HG02642 (cell line): ENCODE data around the gene EGFL8.
A peak's percentile ranks its signal among the peaks of the same experiment; 100 is the strongest.

ENCODE experiments used
- ATAC-seq: cut with Tn5 transposase; IDR thresholded peaks from one replicate; pipeline ENCODE4 v1.9.1; 2021; ENCODE audit warnings: mild to moderate bottlenecking; ENCODE audit not compliant: unreplicated experiment, poor library complexity

The EGFL8 gene

DNA sequence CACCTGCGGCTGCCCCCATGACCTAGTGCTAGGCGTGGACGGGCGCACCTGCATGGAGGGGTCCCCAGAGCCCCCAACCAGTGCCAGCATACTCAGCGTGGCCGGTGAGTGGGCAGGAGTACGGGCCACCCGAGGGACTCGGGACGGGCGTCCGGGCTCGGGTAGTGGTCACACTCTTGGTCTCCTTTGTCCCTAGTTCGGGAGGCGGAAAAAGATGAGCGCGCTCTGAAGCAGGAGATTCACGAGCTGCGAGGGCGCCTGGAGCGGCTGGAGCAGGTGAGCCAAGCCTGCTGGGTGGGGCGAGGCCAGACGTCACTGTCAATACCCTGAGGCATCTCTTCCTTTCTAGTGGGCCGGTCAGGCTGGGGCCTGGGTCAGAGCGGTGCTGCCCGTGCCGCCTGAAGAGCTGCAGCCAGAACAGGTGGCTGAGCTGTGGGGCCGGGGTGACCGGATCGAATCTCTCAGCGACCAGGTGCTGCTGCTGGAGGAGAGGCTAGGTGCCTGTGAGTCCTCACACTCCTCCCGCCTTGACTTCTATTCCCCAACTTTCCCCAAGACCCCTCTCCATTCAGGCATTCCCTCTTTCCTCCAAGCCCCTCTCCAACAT lies 2.9 kb downstream of the EGFL8 start:
- no peak for ATAC-seq

DNA sequence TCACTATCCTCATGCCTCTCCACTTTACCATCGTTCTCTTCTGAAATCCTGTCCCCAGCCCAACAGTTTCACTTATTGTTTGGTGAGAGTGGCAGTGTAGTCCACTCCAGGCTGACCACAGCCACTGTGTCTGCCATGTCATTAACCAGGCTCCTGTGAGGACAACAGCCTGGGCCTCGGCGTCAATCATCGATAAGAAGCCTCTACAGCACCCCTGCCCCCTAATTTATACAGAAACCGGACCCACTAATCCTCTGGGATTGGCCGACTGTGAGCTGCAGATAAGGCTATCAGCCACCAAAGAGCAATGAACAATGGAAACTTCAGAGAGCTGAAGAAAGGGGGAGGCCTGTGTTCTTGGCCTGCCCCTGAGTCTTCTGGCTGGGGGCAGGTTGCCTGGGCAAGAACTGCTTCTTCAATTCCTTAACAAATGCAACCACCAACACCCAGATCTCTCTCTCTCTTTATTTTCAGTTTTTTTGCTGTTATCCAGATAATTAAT lies 3.4 kb downstream of the EGFL8 start:
- no peak for ATAC-seq

DNA sequence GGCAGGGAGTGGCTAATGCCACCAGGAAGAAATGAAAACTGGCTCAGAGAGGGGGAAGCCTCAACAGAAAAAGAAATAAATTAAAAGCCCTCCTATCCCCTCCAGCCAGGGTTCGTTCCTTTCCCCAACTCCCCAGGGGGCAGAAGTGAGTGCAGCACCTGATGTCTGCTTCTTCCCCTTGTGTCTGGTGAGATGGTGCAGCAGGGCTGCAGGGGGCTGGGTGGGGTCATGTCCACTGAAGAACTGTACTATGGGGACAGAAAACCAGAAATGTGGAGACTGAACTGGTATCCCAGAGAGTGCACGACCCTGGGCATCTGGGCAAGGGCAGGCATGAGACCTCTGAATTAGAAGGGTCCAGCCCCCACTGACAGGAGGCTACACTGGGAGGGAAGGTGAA lies 4.0 kb downstream of the EGFL8 start:
- no peak for ATAC-seq

DNA sequence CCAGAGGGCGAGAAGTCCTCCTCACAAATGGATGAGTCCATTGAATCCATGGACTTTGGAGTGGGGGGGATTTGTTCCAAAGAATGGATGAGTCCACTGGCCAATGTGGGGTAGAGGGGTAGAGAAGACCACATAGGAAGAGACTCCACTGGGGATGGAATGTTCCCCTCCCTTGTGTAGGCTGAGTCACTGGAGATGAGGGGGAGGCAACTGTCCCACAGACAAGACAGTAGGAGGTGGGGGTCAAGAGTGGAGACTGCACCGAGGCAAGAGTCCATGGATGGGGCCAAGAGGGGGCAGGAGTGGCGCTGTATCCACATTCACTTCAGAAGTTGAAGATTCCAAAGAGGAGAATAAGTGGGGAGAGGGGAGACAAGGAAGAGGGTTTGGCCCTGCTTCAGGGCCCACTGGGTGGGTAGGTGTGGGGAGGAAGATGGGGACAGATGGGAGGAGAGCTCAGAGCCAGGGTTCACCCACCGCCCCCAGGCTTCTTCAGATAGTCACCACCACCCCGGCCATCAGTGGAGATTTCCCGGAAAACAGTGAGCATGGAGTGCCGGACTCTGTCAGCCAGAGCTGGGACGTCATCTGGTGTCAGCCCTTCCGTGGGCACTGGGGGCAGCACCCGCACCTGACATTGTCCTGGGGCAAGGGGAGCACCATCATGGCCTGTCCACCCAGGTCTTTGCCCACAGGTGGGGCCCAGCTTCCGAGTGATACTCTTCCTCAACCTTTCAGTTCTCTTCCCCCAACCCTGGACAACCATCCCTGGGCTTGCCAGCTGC lies 4.6 kb downstream of the EGFL8 start:
- ATAC-seq = no peak

DNA sequence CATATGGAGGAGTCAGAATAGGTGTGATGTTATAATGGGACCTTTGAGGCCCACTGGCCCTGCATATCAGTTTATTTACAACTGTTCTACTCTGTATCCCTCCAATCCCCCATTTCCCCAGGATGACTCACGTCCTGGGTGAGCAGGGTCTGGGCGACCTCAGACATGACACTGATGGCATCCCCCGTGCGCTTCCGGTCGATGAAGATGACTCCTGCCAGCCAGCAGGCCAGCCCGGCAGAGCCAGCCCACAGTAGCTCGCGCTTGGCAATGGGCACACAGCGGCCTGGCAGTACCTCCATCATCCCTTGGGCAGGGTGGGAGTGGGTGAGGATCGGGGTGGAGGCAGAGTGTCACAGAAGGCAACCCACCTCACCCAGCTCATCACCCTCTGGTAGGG lies 5.9 kb downstream of the EGFL8 start:
- ATAC-seq = no peak

DNA sequence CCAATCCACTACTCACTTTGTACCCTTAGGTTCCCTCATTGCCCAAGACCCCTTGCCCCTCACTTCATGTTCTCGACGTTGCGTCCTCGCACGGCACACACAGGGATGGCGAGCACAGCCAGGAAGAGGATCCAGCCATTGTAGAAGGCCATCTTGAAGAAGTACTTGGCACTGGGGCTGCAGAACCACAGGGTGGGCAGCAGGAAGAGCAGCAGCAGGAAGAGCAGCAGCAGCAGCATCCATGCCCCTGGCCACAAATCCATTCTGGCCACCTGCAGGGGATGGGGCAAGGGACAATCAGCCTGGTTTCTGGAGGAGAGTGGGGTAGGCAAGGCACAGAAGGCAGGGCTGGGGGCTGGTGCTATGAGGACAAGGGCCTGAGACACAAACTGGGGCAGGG lies 6.8 kb downstream of the EGFL8 start:
- ATAC-seq = no peak

DNA sequence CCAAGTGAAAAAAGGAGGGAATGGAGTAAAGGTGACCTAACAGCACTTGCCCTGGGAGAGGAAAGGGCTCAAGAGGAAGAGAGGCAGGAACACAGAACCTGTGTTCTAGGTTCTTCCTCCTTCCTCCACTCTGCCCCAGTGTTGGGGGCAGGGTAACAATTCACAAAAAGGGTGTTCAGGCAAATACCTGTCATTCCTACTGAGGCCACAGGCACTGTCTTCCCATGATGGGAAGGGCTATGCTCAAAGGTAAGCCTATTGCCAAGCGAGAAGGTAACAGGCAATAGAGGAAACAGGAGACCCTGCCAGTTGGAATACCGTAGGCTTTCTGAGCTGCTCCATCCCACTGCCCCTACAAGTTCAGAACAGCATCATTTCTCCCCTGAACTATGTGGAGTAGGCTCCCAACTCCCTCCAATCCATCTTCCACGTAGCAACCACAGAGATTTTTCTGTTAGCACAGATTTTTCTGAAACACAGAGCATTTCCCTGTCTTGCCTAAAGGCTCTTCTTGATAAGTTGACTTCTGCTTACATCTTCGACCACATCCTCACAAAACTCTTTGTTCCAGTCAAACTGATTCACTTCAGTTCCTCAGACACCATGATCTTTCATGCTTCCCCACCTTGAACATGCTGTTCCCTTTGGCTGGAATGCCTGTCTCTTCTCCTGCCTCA lies 8.8 kb downstream of the EGFL8 start:
- ATAC-seq = no peak

DNA sequence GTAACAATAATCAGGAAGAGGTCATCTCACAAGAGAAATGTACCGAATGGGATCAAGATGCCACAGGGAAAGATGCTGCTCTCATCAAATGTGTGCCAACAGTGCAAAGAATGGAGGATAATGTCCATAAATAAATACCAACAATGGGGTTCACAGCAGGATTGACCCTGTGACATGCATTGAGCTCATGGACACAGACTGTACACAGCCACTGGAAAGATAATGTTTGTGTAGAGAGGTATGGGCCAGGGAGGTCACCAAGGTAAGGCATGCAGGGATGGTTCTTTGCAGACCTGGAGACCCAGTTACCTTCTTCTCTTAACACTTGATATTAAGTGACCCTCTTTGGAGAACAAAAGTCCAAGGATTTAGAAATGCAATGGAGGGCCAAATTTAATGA lies 10.0 kb downstream of the EGFL8 start:
- ATAC-seq = no peak

DNA sequence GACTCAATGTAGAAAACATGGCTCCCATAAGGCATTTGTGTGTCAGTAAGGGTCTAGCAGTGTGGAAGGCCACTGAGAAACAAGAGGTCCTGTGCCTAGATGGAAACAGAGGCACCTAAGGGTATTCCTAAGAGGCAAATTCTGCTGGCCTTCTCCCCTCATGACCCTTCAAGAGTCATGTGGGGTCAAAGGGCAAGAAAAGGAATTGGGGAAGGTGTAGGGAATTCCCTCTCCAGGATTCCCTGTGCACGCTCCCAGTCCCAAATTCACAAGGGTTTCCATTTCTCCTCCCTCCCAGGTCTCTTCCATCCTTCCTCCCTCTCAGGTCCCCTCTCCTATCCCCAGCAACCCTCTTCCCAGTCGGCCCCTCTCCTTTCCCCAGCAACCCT lies 10.9 kb downstream of the EGFL8 start:
- no peak for ATAC-seq

DNA sequence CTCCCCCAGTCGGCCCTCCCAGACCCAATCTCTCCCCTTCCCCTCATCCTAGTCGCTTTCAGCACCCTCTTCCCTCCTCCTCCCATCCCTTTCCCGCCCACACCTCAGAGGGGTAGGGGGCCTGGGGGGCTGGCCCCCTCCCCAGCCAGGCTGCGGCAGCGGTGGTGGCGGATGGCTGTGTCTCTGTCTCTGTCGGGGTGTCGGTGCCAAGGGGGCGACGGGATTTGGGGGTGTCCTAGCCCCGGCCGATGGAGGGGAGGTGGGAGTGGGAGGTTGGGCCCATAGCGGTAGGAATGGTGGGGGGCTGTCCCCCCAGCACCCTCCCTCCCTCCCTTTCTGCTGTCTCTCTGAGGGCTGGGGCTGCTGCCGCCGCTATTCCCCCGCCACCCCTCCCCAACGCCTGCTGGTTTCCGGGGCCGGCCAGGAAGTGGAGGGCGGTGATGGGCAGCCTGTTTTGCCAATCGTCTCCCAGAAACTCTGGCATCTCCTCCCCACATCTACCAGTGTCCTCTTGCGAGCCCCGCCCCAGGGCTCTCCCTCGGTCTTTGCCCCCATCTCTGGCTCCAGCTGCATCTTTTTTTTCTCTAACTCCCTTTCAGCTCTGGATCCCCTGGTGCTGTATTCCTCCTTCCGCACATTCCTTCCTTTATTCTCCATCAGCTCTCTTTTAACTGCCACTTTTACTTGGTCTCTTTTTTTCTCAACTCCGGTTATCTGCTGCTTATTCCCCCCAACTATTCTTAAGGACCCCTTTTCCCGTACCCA lies 11.5 kb downstream of the EGFL8 start, which contains the start of gene AGPAT1:
AGPAT1 (minus strand) TSS at position 374 of the 765 bp plus-strand sequence. CDS start 4,588 bp downstream, outside the sequence.
- ATAC-seq = peak; percentile 46

DNA sequence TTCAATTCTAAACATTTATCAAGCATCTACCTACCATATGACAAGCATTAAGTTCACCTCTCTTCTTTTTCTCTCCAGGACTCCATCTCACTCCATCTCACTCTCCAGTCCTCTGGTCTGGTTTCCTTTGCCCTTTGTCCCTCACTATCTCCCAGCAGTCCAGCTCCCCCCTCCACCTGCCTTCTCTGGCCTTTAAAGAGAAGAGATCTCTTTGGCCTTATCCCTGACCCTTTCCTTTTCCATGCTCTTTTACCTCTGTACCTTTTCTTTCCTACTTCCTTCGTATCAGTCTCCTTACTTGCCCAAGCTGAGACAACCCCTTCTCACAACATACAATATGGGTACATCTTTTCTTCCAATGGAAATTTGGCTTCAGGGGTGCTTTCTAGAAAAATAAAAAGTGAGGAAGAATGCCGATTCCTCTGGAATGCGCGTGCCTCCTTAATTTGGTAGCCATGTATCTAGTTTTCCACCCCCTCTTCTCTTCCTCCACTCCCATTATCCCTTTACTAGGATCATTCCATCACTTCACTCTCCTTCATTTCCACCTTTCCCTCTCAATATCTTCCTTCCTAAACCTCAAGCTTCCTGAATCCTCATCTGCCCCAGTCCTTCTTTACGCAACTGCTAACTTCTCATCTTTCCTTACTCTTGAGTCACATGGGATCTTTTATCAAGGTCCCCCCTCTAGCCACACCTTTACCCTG lies 12.2 kb downstream of the EGFL8 start:
- no peak for ATAC-seq

DNA sequence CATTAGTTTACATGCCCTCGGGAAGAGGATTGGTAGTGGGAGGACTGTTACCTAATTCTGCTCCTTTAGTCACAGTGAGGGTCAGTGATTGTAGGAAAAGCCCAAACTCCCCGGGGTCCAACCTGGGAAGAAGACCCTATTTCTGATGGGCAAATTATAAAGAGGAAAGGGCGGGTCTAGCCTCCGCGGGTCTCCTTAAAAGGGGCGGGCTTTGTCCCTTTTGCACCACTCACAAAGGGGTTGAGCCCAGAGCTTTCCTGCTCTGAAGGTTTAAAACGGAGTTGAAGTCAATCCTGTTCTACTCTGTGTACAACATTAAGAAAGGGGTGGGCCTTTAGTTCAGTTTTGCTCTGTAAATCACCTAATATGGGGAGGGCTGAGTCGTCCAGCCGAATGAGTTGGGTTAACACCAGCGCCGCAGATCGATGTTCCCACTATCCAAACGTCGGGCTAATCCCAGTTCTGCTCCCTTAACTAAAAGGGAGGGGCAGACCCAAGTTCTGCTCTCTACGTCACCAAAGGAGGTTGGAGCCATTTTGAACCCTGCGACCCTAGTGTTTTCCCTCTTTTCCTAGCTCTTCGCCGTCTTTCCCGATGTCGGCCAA lies 12.9 kb downstream of the EGFL8 start:
- ATAC-seq = peak; percentile 1

DNA sequence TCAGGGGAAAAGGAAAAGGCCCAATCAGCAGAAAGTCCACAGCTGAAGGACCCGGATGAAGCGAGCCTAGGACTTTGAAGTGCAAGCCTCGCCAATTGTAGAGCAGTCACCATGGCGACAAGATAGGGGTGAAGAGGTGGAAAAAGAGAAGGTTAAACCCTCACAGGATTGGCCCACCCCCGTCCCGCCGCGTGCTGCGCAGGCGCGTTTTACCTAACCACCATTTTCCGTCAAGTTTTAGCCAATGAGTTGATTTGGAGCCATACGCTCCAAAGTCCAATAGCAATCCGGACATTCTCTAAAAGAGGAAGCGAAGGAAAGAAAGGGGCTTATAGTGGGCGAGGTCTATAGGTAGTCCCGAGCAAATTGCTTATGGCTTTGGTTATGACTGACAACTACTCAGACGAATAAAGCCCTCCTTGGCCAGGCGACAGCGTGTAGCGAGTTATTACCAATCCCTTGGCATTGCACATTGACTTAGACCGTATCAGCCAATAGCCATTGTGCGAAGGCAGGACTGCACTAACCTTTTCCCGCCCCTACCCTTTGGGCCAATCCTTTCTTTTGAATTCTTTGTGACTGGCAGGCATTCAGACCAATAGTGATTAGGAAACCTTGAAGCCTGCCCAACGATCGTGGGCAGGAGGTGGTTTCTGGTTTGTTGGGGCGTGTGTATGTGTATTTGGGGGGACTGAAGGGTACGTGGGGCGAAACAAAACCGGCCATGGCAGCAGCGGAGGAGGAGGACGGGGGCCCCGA lies 13.6 kb downstream of the EGFL8 start, which contains the start of gene RNF5:
RNF5 (plus strand) TSS at position 618 of the 759 bp plus-strand sequence; CDS start at position 725, 107 bp downstream.
- ATAC-seq = peak; percentile 79

DNA sequence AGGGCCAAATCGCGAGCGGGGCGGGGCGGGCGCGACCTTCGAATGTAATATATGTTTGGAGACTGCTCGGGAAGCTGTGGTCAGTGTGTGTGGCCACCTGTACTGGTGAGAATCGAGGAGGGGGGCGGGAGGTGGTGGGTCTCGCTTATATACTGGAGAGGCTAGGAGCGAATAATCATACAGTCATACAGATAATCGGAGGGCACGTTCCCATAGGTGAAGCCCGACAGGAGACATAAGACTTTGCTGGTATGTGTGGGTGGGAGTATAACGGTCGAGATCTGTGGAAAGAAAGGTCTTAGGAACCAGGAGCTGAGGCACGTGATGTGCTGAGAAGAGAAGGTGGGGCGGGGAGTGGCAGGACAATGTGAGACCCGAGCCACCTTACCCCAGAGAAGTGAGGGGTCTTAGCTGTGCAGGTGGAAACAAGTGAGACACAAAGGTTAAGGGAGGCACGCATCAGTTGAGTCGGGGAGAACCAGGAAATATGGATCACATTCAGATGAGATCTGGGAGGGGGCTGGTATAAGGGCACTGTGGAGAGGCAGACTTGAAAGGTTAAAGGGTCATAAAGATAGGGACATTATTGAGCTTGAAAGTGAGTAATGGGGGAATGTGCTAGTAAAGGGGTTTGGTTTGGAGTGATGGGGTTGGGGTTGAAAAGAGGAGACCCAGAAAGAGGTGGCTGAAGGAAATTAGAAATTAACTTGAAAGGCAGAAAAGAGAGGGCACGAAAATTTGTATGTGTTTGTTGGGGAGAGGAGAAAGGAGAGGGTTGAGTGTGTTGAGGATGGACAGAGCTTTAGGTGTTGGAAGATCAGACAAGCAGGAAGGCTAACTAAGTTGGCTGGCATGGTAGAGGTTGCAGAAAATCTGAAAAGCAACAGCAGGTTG lies 14.4 kb downstream of the EGFL8 start:
- ATAC-seq = no peak

DNA sequence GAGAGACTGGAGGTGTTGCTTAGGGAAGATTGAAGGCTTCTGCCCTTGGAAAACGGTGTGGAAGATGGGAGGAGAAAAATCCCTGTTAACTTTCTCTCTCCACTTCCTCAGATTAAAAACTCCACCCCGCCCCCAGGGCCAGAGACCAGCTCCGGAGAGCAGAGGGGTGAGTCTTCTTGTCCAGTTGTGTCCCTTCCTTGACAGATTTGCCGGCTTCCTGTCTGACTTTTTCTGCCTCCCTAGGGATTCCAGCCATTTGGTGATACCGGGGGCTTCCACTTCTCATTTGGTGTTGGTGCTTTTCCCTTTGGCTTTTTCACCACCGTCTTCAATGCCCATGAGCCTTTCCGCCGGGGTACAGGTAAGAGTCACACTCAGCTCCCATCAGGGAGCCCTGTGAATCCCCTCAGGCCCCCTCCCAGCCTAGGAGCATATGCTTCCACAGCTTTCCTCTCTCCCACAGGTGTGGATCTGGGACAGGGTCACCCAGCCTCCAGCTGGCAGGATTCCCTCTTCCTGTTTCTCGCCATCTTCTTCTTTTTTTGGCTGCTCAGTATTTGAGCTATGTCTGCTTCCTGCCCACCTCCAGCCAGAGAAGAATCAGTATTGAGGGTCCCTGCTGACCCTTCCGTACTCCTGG lies 15.5 kb downstream of the EGFL8 start:
- no peak for ATAC-seq

DNA sequence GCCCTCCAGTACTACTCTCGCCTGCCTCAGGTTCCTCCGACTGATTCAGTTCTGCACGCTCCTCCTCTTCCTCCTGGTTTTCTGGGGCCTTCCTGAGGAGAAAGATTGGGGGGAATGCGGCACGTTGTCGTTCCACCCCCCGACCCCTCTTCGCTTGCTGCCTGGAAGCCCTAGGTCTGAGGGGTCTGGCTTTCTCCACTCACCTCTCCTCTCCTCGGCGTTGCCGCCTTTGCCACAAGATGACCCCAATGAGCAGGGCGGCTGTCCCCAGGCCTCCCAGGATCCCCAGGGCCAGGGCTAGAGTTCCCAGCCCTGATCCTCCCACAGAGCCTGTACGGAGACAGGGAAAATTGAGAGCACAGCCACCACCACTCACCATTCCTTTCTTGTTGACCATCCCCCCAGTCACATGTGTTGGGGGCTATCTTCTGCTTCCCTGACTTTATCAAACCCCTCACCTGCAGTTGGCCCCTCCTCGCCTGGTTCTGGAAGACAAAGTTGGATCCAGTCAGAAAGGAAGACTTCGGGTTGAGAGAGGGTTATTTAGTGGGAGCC lies 16.8 kb downstream of the EGFL8 start:
- ATAC-seq = no peak
